ENCODE results near the gene ACVR1B. TPM values are rescaled to one million over a fixed set of nuclear protein-coding genes. Genes with fewer than 3 reads are reported as not detected.
A peak's percentile ranks its signal among the peaks of the same experiment; 100 is the strongest.

ACVR1B gene
- total and polyA plus RNA-seq, 9 of the 15 experiments (the other 6 are each of a cell fraction or from before 2014, with no cell fraction given): 0.97 to 15.1 (median 6.8) TPM

DNA sequence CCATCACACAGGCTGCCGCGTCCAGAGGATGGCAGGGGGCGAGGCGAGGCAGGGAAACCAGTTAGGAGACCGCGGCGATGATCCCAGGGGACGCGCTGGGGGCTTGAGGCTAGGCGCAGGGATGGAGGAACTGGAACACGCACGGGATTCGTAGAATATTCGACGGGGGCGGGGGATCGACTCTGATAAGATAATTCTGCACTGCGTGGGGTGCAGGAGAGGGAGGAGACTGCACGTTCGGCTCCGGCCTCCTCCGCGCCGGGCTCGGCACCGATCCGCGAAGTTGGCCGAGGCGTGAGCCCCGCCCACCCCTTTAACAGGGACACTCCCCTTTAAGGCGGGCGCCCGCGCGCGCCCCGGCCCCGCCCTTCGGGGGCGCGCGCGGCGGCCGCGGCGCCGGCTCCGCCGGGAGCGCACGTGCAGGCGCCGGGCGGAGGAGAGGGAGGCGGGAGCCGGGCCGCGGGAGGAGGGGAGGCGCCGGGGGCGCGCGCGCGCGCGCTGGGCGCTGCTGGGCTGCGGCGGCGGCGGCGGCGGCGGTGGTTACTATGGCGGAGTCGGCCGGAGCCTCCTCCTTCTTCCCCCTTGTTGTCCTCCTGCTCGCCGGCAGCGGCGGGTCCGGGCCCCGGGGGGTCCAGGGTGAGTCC is at the start of gene ACVR1B (continued):
- TF ChIP-seq ZNF408 (CRISPR knock-in tag; IDR thresholded peaks at IDR 0.05; ENCODE audit: low read depth) (no peak), TAF1 (IDR thresholded peaks at IDR 0.05; ENCODE audit: control insufficient read depth, extremely low read depth, insufficient read depth, low read length, severe bottlenecking) (peak; percentile 41), RBFOX2 (IDR thresholded peaks at IDR 0.05; ENCODE audit: low read depth, low read length) (peak; percentile 68), ZNF589 (CRISPR knock-in tag; IDR thresholded peaks at IDR 0.05; ENCODE audit: low read depth) (0 out of 2 replicates have a peak, but pooled peaks have one; percentile 20), CBX3 (IDR thresholded peaks at IDR 0.05; ENCODE audit: borderline replicate concordance in 1 of 2, low read length in 2 of 2) (no peak), ETV5 (CRISPR knock-in tag; IDR thresholded peaks at IDR 0.05; ENCODE audit: low read depth) (no peak), RBM34 (IDR thresholded peaks at IDR 0.05; ENCODE audit: borderline replicate concordance, insufficient read depth, low read length) (no peak), NRF1 (conservative IDR thresholded peaks at IDR 0.05 in 1 of 2, IDR thresholded peaks at IDR 0.05 in 1 of 2) (peak; percentile 60 to 68), BRF1 (IDR thresholded peaks at IDR 0.05; ENCODE audit: borderline replicate concordance, extremely low read depth, insufficient read length) (no peak), SIN3B (IDR thresholded peaks at IDR 0.05; ENCODE audit: low read depth) (0 out of 2 replicates have a peak, but pooled peaks have one; percentile 39), FOXA3 (CRISPR knock-in tag; conservative IDR thresholded peaks at IDR 0.05 in 1 of 2, IDR thresholded peaks at IDR 0.05 in 1 of 2) (no peak), ATF7 (IDR thresholded peaks at IDR 0.05) (peak; percentile 35; the same call in 1 of the 2 replicates), HDAC2 (IDR thresholded peaks at IDR 0.05) (peak; percentile 61; the same call in 1 of the 2 replicates), ZBTB8A (IDR thresholded peaks at IDR 0.05; ENCODE audit: partially characterized antibody) (no peak), EGR1 (conservative IDR thresholded peaks at IDR 0.05) (peak; percentile 87), GATAD2B (IDR thresholded peaks at IDR 0.05; ENCODE audit: borderline replicate concordance) (peak; percentile 47; the same call in 1 of the 2 replicates), PURB (CRISPR knock-in tag; IDR thresholded peaks at IDR 0.05; ENCODE audit: low read depth) (no peak), PHF8 (IDR thresholded peaks at IDR 0.05; ENCODE audit: borderline replicate concordance, low read length) (peak; percentile 48; the same call in 1 of the 2 replicates), FOXA1 (IDR thresholded peaks at IDR 0.05; ENCODE audit: borderline replicate concordance) (no peak), PCBP2 (IDR thresholded peaks at IDR 0.05; ENCODE audit: low read depth, low read length, poor library complexity, severe bottlenecking) (no peak)
- TF ChIP-seq, protein P1, sequence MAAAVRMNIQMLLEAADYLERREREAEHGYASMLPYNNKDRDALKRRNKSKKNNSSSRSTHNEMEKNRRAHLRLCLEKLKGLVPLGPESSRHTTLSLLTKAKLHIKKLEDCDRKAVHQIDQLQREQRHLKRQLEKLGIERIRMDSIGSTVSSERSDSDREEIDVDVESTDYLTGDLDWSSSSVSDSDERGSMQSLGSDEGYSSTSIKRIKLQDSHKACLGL (CRISPR knock-in tag; IDR thresholded peaks at IDR 0.05; ENCODE audit: borderline replicate concordance, poor library complexity, severe bottlenecking): no peak
- TF ChIP-seq, protein P2, sequence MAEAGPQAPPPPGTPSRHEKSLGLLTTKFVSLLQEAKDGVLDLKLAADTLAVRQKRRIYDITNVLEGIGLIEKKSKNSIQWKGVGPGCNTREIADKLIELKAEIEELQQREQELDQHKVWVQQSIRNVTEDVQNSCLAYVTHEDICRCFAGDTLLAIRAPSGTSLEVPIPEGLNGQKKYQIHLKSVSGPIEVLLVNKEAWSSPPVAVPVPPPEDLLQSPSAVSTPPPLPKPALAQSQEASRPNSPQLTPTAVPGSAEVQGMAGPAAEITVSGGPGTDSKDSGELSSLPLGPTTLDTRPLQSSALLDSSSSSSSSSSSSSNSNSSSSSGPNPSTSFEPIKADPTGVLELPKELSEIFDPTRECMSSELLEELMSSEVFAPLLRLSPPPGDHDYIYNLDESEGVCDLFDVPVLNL (CRISPR knock-in tag; IDR thresholded peaks at IDR 0.05; ENCODE audit: low read depth): no peak
- TF ChIP-seq, protein P3, sequence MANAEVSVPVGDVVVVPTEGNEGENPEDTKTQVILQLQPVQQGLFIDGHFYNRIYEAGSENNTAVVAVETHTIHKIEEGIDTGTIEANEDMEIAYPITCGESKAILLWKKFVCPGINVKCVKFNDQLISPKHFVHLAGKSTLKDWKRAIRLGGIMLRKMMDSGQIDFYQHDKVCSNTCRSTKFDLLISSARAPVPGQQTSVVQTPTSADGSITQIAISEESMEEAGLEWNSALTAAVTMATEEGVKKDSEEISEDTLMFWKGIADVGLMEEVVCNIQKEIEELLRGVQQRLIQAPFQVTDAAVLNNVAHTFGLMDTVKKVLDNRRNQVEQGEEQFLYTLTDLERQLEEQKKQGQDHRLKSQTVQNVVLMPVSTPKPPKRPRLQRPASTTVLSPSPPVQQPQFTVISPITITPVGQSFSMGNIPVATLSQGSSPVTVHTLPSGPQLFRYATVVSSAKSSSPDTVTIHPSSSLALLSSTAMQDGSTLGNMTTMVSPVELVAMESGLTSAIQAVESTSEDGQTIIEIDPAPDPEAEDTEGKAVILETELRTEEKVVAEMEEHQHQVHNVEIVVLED (CRISPR knock-in tag; IDR thresholded peaks at IDR 0.05): no peak; the same call in 1 of the 2 replicates
- TF ChIP-seq, protein P4, sequence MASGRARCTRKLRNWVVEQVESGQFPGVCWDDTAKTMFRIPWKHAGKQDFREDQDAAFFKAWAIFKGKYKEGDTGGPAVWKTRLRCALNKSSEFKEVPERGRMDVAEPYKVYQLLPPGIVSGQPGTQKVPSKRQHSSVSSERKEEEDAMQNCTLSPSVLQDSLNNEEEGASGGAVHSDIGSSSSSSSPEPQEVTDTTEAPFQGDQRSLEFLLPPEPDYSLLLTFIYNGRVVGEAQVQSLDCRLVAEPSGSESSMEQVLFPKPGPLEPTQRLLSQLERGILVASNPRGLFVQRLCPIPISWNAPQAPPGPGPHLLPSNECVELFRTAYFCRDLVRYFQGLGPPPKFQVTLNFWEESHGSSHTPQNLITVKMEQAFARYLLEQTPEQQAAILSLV (tag; IDR thresholded peaks at IDR 0.05): no peak
